Mammary epithelial cell (primary cell): ENCODE data around the gene DYNLT1.

ENCODE experiments used
- EZH2 ChIP-seq: IDR thresholded peaks from 2 replicates; pipeline ENCODE4 v1.6.1; 2012; ENCODE audit warnings: low read length, inconsistent platforms, borderline replicate concordance
- TF ChIP-seq, protein P1 (sequence below), 2 donors: IDR thresholded peaks in 1 of 2; conservative IDR thresholded peaks in 1 of 2; 2 replicates each; pipeline ENCODE4 v1.5.1; 2011 to 2012; ENCODE audit warnings: inconsistent platforms in 2 of 2, low read length in 2 of 2, mild to moderate bottlenecking in 2 of 2, control low read depth in 1 of 2, low read depth in 1 of 2; ENCODE audit not compliant: insufficient read depth in 1 of 2; ENCODE audit errors: extremely low read depth in 1 of 2

DNA sequence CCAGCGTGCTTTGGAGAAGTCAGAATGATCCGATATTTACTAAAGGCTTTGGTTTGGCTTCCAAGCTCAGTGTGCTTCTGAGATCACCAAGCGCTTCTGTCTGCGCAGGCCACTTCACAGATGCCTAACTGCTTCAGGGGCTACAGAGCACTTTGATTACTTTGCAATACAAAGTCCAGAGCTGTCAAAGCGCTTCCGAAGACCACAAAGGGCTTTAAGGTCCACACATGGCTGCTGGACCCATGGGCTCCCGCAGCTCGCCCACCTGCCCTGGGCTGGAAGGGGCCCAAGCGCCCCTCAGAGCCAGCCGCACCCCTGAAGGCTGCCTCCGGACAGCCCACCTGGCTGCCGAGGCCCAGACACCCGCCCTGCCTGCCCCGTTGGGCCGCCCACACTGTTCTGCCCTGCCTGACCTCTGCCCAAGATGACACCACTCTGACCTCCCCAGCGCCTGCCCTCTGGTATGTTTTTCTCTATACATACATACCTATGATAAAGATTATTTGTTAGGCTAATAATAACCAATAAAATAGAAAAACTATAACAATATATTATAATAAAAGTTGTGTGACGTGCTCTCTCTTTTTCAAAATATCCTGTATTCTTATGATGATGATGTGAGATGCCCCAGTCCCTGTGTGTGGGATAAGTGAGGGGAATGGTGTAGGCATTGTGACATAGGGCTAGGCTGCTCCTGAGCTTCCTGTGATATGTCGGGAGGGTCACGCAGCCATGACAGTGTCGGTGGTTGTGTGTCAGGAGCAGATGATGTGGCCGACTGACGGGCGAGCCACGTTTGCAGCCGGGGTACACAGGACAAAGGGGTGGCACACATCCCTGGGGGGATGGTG is 22.6 kb downstream of the DYNLT1 start:
- TF ChIP-seq, protein P1, sequence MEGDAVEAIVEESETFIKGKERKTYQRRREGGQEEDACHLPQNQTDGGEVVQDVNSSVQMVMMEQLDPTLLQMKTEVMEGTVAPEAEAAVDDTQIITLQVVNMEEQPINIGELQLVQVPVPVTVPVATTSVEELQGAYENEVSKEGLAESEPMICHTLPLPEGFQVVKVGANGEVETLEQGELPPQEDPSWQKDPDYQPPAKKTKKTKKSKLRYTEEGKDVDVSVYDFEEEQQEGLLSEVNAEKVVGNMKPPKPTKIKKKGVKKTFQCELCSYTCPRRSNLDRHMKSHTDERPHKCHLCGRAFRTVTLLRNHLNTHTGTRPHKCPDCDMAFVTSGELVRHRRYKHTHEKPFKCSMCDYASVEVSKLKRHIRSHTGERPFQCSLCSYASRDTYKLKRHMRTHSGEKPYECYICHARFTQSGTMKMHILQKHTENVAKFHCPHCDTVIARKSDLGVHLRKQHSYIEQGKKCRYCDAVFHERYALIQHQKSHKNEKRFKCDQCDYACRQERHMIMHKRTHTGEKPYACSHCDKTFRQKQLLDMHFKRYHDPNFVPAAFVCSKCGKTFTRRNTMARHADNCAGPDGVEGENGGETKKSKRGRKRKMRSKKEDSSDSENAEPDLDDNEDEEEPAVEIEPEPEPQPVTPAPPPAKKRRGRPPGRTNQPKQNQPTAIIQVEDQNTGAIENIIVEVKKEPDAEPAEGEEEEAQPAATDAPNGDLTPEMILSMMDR (conservative IDR thresholded peaks at IDR 0.05 in 1 of 2, IDR thresholded peaks at IDR 0.05 in 1 of 2; ENCODE audit: extremely low read depth in 1 of 2, insufficient read depth in 1 of 2, low read depth in 1 of 2, low read length in 2 of 2), result no peak
- no peak for TF ChIP-seq EZH2
